HG03280 (cell line): ENCODE data around the gene CASQ2.
A peak's percentile ranks its signal among the peaks of the same experiment; 100 is the strongest.

ENCODE experiments used
- ATAC-seq: cut with Tn5 transposase; IDR thresholded peaks from one replicate; pipeline ENCODE4 v1.9.1; 2021; ENCODE audit warnings: mild to moderate bottlenecking, moderate library complexity; ENCODE audit not compliant: unreplicated experiment

CASQ2 gene

DNA sequence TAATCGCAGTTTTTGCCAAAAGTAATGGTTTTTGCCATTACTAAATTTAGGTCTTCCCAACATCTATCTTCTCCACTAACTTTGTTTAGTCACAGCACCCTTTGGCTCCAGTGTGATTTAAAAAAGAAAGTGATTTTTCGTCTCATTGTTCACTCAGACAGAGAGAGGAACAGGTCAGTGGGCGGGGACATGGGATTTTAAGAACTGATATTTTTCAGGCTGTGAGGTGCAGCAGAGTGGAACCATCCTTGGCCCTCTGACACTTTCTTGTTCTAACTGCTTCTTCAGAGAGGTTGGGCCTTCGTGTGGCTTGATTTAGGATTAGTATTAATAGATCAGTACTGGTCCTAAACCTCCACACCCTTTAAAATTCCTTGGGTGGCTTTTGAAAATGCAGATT is 38.8 kb downstream of the CASQ2 start:
- peak; percentile 73 for ATAC-seq

DNA sequence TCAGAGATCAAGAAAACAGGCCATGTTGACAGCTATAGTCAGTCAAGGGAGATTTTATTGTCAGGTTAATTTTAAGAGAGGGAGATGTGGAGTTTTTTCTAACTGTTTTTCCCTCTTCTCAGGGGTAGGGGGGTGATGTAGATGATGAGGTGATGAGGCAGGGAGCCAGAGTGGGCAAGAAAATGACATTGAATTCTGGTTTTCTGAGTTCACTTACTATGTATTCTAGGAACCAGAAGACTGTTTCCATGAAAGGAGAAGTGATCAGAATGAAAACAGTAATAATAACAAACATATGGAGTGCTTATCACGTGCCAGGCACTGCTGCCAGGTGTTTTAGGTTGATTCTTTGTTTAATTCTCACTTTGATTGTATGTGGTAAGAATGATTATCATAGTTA is 40.2 kb downstream of the CASQ2 start:
- ATAC-seq = no peak

GRCh38 chr1:115727706-115728249 is 40.7 kb downstream of the CASQ2 start:
- ATAC-seq = no peak

DNA sequence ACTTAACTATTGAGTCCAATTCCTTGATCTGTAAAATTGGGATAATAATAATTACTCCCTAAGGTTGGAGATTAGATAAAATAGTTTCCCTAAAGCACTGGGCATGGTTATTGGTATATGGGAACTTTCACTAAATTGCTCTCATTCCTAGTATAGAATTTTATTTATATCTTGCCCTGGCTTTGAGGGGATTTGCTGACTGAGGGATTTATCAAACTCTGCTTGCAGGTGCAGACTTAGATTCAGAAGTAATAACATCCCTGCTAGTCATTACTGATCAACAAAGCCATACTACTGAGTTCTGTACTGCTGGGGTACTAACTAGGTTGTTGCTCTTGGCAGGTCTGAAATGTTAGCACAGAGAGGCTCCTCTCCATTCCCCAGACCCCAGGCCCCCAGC is 41.9 kb downstream of the CASQ2 start:
- ATAC-seq = no peak

DNA sequence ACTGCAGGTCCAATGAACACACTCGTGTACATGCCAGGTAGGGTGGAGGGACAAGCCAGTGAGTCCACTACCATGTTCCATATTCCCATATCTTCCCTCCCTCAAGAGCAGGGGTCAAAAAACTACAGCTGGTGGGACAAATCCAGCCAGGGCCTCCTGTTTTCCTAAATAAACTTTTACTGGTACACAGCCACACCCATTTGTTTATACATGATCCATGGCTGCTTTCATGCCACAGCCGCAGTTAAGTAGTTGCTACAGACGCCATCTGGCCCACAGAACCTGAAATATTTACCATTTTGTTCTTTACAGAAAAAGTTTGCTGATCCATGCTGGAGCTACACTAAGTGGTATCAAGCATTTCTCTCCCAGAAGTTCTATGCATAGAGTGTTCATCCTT is 42.4 kb downstream of the CASQ2 start:
- no peak for ATAC-seq

- ATAC-seq = no peak
These were observed 42.9 kb downstream of the CASQ2 start for GRCh38 chr1:115725600-115725999.

- no peak for ATAC-seq
These were observed 44.8 kb downstream of the CASQ2 start for GRCh38 chr1:115723756-115724155.

GRCh38 chr1:115722221-115722620 is 46.3 kb downstream of the CASQ2 start:
- no peak for ATAC-seq

- ATAC-seq = no peak
These were observed 49.2 kb downstream of the CASQ2 start for GRCh38 chr1:115719285-115719684.

GRCh38 chr1:115718011-115718754 is 50.3 kb downstream of the CASQ2 start:
- no peak for ATAC-seq

DNA sequence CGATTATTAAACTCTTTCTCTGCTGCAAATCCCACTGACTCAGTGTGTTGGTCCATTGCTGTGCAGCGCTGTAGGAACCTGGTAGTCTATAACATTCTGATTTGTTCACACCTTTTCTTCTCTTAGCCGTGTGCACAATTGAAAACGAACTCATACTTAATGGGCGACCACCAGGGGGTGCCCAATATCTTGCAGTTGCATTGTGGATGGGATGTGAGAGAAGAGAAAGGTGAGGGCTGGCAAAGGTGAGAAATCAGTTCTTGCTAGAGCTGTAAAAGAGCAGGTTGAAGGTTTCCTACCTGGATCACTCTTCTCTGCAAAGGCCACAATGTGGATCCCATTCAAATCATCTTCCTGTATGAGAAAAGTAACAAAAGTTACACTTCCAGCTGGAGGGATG is 51.0 kb downstream of the CASQ2 start:
- ATAC-seq = no peak

DNA sequence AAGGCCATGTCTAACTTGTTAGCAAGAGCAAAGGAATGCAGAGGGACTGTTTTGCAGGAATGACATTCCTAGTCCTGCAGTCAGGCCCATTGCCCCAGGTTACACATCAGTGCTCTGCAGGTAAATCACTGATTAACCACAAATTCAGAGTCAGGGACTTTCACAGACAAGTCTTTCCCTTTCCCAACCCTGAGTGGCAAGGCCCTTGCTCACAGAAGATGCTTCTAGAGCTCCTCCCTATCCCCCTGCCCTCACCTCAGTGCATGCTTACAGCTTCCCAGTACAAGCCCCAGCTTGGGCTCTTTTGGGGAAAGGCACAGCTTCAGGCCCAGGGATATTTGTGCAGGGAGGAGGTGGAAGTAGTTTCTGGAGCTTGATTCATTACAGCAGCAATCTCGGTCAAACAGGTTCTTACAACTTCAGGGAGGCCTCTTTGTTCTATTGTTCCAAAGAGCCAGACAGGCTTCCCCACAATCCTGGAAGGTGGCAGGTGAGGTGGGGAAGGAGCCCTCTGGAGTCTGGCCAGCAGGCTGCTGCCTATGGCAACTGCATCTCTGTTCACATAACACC is 53.9 kb downstream of the CASQ2 start:
- ATAC-seq = no peak

DNA sequence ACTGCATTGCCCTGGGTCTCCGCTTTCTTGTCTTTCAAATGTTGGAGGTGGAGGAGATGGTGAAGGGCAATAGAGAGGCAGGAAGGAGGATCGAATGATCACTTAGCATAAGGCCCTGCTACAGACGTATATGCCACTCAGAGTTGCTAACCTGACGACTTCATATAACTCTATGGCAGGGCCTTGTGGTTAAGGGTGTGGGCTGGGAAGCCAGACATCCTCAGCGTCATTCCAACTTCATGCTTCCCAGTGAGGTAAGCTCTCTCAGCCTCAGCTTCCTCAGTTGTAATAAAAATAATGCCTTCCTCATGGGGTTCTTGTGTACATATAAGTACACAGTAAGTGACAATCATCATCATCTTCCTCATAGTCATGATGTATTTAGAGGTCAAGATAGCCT is 54.6 kb downstream of the CASQ2 start:
- no peak for ATAC-seq

- no peak for ATAC-seq
These were observed 55.5 kb downstream of the CASQ2 start for GRCh38 chr1:115712911-115713609.

- no peak for ATAC-seq
These were observed 57.5 kb downstream of the CASQ2 start for GRCh38 chr1:115710859-115711624.

GRCh38 chr1:115706587-115707425 is 61.7 kb downstream of the CASQ2 start:
- no peak for ATAC-seq

GRCh38 chr1:115705963-115706362 is 62.6 kb downstream of the CASQ2 start:
- ATAC-seq = no peak

- ATAC-seq = no peak
These were observed 63.2 kb downstream of the CASQ2 start for GRCh38 chr1:115705085-115705951.

DNA sequence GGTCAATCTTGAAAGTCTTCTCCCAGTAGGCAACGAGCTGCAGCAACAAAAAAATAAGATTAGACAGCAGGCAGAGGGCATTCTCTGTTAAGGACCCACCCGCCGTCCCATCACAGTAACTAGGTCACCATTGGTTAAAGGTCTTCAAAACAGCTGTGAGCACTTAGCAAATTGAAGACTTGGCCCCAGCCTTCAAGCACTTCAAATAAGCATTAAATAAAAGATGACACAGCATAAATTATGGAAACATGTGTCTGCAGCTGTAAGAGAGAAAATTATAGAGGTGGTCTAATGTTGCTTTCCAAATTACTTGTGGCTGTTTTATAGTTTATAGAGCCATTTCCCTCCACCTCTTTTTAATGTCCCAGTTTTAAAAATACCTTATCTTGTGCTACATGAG is 65.6 kb downstream of the CASQ2 start:
- ATAC-seq = no peak
